GM18526 (cell line): ENCODE data around the gene ZNF460.

ENCODE experiments used
- POLR2A ChIP-seq: IDR thresholded peaks from 3 replicates; pipeline ENCODE4 v1.6.1; 2011; ENCODE audit not compliant: insufficient read length; ENCODE audit errors: extremely low read depth

The ZNF460 gene

DNA sequence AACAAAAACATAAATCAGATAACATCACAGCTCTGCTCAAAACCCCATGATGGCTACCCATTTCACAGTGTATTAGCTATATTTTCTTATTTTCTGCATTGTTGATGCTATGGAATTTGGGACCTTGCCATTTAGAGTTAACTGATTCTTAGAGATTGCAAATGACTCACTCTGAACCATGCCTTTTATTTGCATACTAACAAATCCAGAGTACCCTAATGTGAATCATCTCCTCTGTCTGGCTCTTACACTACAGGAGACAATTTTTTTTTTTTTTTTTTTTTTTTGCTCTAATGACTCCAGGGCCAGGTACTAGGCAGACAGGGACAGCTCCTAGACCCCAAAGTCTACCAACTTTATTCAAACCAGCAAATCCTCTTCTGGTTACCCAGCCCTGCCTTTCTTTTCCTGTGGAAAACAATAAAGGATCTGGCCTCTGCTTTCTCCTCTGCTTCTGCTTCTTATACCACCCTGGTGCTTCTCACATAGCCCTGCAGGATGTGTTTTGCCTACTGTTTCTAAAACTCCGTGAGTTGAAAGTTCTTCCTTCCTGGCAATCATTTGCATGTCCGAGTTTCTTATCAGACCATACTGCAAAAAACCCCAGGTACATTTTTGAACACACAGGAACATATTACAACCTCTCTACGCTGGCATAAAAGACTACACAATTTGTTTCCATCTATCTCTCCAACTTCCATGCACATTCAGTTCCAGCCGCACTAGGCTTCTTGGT is 10.6 kb upstream of the ZNF460 start:
- no peak for TF ChIP-seq POLR2A

DNA sequence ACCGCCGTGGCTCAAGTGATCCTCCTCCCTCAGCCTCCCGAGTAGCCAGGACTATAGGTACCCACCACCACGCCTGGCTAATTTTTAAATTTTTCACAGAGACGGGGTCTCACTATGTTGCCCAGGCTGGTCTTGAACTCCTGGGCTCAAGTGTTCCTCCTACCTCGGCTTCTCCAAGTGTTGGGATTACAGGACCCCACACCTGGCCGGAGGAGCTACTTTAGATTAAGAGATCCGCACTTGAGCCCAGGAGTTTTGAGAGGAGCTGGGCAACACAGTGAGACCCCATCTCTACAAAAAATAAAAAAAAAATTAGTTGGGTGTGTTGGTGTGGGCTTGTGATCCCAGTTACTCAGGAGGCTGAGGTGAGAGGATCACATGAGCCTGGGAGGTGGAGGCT is 9.0 kb upstream of the ZNF460 start:
- no peak for TF ChIP-seq POLR2A

DNA sequence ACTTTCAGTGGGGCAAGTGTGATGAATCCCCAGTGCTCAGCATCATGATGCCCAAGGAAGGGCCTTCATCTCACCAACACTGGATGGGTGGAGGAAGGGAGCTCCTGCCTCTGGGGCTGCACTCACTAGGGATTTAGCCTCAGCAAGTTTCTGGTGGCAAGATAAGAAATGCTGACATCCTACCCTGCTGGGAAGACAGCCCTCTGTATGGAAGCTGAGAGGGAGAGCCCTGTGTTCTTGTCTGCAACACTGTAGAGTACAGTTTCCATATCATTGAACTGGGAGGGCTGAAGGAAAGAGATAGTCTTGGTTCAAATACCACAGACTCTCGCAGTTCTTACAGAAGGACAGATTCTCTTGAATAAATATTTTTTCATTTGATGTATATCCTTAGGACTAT is 7.3 kb upstream of the ZNF460 start:
- no peak for TF ChIP-seq POLR2A

DNA sequence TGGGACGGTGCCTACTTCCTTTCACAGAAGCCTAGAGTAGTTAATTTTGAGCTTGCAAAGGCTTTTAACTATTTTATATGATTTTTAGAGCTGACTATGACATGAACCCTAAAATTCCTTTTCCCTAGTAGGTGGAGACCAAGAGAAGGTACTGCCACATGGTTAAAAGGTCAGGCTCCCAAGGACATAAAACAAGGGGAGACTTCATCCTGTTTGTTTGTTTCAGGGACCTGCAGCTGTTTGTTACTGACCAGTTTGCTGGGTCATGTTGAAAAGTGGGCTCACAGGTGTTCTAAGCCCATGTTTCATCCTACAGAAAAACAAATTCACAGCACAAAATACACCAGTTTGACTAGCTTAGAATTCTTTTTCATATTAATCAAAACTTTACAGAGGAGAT is 3.9 kb upstream of the ZNF460 start:
- no peak for TF ChIP-seq POLR2A

DNA sequence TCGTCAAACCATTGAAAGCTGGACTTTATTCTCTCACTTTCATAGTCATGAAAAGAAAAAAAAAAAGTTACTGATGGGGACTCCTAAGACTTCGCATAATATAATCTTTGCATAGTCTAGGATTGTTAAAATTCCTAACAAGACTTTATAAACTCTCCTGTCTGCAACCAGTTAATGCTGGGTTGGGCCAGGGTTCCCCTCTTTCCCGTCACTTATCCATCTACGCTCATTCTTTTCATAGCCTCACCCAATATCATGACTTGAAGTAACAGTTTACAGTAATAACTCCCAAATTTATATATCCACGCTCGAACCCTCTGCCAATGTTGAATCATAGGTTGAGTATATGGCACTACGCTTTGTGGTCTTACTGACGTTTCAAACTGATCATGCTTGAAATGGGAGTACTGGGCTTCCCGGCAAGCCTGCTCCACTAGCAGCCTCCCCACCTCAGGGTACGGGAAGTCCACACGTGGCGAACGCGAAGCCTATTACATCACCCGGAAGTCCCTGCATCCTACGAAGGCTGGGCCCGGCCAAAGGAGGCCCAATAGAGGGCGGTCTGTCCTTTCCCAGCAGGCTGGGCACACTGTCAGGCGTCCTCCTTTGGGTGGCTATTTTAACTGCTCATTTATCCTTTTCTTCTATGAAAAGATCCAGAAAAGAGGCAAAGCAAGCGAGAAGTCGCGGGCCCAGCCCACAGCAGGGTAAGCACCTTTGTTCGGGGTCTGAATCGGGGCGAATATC is 694 bp upstream of the ZNF460 start:
- TF ChIP-seq POLR2A, result peak; percentile 70

DNA sequence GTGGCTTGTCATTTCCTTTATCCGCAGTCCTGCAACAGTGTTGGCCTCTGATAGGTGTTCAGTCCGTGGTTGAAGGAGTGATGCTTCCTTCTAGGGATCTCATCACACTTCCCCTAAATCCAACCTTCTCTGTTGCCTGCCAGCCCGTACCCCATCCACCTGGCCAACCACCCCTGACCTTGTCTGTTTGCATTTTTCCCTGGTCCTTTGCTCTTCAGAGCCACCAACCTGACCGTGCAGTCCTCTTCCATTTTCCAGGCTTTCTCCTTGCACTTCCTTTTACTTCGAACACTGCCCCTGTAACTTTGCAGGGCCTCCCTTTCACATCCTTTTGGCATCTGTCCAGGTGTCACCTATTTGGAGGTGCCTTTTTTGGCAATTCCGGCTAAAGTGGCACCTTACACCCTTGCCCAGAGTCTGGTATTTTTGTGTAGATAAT is 696 bp downstream of the ZNF460 start:
- TF ChIP-seq POLR2A, result no peak

DNA sequence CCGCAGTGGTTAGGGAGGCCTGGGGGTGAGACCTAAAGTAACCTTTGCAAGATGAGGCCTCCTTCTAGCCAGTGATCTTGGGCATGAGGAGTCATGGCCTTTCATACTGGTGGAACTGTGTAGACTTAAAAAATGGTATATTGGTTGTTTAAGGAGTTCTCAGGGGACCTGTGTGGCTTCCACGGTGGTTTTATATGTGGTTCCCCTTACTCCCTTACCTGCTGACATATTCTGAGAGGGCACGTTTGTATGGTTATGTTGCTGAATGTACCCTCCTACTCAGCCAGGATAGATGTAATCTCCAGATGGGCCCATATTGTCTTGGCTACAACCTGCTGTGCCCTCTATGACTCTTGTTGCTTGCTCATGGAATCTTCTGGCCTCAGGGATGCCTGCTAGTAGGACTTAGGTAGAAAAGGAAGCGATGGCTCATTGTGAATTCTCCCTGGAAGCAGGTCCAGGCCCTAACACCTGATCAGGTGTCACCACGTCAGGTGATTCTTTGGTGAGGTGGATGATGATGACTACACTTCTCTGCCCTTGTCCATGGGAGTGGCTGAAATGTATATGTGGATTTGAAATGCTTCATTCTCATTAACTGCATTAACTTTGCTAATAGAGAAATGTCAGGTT is 1.8 kb downstream of the ZNF460 start:
- TF ChIP-seq POLR2A, result no peak

DNA sequence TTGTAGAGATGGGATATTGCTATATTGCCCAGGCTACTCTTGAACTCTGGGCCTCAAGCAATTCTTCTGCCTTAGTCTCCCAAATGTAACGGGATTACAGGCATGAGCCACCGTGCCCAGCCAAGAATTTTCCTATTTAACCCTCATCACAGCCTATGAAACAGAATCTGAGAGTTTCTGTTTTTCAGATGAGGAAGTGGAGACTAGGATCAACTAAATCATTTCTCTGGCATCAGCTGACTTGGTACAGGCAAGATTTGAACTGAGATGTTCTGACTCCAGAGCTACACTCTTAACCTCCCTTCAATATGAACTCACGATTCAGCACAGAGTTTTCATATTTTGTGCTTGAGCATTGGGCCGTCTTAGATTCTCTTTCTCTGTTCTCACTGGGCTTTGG is 8.1 kb downstream of the ZNF460 start:
- TF ChIP-seq POLR2A, result no peak

DNA sequence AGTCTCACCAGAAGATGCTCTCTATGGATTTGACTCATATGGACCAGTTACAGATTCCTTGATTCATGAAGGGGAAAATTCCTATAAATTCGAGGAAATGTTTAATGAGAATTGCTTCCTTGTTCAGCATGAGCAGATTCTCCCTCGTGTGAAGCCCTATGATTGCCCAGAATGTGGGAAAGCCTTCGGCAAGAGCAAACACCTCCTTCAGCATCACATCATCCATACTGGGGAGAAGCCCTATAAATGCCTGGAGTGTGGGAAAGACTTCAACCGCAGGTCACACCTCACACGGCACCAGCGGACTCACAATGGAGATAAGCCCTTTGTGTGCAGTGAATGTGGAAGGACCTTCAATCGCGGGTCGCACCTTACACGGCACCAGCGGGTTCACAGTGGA is 10.7 kb downstream of the ZNF460 start:
- no peak for TF ChIP-seq POLR2A

DNA sequence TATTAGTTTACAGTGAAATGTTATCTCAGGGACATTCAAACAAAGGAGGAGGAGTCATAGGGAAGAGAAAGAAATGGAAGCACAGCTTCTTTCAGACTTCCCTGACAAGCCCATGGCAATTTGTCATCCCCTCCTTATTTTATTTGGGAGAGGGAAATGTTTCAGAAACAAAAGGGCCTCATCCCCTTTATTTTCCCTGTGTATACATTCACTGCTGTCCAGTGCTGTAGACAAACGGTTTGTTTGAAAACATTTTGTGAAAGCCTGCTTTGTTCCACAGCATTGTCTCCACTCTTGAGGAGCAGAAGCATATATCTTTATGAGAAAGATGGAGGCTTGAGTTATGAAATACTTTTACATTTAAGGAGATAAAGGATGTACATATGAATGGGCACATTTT is 12.3 kb downstream of the ZNF460 start:
- no peak for TF ChIP-seq POLR2A

DNA sequence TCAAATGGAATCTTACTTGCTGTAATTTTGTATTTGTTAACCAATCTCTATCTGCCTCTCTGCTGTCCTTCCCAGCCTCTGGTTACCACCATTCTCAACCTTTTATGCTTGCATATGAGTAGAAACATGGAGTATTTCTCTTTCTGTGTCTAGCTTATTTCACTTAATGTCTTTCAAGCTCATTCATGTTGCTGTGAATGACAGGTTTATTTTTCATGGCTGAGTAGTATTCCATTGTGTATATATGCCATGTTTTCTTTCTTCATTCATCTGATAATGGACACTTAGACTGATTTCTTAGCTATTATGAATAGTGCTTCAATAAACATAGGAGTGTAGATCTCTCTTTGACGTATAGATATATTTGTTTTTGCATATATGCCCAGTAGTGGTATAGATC is 13.4 kb downstream of the ZNF460 start:
- no peak for TF ChIP-seq POLR2A

DNA sequence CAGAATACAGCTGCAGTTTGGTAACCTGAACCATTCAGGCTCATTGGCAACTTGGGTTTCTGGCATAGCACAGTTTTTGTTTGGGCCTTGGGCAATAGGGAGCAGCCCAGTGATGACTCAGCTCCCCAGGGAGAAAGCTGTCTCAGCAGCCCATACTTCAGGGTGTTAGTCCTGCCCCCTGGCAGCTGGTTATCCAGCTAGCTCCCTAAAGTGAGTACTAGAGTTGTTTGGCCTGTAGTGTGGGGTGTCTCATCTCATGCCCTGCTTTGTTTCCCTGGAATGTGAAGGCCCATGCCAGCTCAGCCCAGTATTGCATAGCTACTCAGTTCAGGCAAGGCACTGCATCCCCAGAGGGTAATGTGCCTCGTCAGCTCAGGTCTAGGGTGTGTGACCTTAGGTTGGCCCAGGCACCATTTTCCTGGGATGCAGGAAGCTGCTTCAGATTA is 21.8 kb downstream of the ZNF460 start:
- TF ChIP-seq POLR2A, result no peak

DNA sequence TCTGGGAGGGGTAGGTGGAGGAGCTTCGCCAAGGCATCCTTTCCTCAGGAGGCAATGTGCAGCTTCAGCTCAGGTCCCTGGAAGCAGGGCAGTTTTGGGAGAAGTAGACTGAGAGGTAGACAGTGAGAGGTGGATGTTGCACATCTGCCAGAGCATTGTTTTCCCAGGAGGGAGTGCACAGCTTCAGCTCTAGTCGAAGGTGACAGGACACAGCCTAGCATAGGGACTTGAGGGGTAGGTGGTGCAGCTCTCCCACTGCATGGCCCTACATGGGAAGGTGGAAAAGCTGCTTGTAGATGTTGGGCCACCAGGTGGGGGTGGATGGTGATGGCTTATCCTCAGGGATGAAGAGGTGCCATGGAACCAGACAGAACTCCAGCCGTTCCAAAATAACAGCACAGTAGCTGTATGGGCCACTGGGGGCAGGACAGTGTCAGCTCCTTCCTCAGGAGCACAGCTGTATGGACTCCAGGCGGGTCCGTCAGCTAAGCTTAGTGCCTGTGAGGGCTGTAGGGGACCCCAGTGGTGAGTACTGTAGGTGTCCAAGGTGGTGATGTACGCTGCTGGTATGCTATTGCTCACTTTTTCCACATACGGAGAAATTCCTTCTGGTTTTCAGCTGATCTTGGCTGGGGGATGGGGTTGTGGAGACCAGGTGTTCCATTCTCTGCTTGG is 22.6 kb downstream of the ZNF460 start:
- no peak for TF ChIP-seq POLR2A

DNA sequence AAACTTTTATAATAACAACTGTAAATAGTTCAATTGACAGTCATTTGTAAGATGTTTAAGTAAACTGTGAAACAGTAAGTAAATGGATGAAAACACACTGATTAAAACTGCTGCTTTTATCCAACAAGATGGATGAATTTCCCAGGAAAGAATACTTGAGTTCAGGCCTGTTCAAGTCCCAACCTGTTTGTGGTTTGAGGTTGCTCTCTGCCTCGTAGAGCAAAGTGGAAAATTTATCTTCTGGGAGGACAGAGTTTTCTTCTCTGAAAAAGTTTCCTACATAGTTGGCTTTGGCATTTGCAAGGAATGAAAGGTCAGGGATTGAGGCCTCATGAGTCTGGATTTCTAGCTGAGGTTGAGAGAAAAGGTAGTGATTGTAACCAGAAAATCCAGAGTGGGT is 24.8 kb downstream of the ZNF460 start:
- TF ChIP-seq POLR2A, result no peak

DNA sequence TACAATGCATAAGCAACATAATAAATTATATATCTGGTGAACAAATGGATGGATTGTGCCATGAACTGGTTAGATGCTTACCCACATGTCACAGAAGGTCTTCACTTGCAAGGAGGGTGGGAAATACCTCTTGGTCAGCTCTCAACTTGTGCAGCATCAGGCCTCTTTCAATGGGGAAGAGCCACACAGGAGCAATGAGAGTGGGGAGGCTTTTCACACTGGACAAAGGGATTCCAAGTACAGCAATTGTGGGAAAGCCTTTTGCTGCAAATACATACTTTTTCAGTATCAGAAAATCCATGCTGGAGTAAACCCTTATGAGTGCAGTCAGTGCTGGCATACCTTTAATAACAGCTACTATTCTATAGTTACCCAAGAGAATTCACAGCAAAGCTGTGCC is 28.2 kb downstream of the ZNF460 start:
- TF ChIP-seq POLR2A, result no peak

DNA sequence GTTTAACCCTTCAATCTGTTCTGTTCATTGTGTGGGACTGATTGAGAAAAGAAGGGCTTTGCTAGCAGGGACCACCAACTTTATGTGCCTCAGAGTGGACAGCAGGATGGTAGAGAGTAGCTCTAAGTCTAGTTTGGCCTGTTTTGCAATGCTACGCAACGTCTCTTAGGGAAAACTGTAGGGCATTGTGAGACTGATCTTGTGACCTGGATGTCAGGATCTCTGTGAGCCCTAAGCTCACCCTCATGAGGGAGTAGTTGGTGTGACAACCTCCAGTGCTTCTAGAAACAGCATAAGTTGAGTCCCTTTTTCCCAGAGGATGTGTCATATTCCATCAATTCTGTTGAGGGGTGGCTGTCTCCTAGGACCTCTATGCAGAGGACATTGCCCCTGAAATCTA is 30.5 kb downstream of the ZNF460 start:
- no peak for TF ChIP-seq POLR2A
